ENCODE results near the gene CREB5.

GRCh38 chr7:28671526-28671925, 259.2 kb downstream of the CREB5 start:
- no peak for TF ChIP-seq SRF (IDR thresholded peaks at IDR 0.05; ENCODE audit: low read depth, low read length)
- no peak for TF ChIP-seq RFXAP (CRISPR knock-in tag; IDR thresholded peaks at IDR 0.05; ENCODE audit: borderline replicate concordance)
- no peak for TF ChIP-seq POLR2AphosphoS5 (IDR thresholded peaks at IDR 0.05; ENCODE audit: low read depth, low read length)
- no peak for TF ChIP-seq GATAD1 (CRISPR knock-in tag; IDR thresholded peaks at IDR 0.05)
- TF ChIP-seq ZBTB43 (CRISPR knock-in tag; conservative IDR thresholded peaks at IDR 0.05) = no peak
- TF ChIP-seq POLR2A (IDR thresholded peaks at IDR 0.05; ENCODE audit: insufficient read depth in 1 of 2, low read depth in 2 of 2, low read length in 2 of 2) = no peak
